ENCODE results near the gene PDLIM7. TPM values are rescaled to one million over a fixed set of nuclear protein-coding genes. Genes with fewer than 3 reads are reported as not detected.
A peak's percentile ranks its signal among the peaks of the same experiment; 100 is the strongest.

The PDLIM7 gene
- total and polyA plus RNA-seq, 2 of the 4 experiments (the other 2 are of a cell fraction), result 70.4 to 534 TPM

- WGBS, 2 experiments (ENCODE audit: extremely low coverage in 2 of 2, insufficient read length in 1 of 2), result 89% methylated on average over 5 of the region's 17 CpGs; no CpG with 5 or more reads in 1 of the 2 experiments
- Histone ChIP-seq H2AK9ac (replicated peaks; ENCODE audit: low read depth, low read length, poor library complexity) (peak overlapping the region; percentile 32), H3K14ac (replicated peaks; ENCODE audit: low read depth, low read length) (no peak overlapping the region), H3K23ac (ENCODE audit: low read depth, low read length) (no peak overlapping the region), H3K18ac (ENCODE audit: low read depth, low read length) (no peak overlapping the region), H3K9me3 (ENCODE audit: control insufficient read depth, insufficient read depth, low read length) (no peaks in the 10 kb centered on the region), H3K56ac (ENCODE audit: extremely low read depth, insufficient read depth, low read length) (no peak overlapping the region), H3K9ac (ENCODE audit: low read depth, low read length) (no peak overlapping the region), H4K20me1 (ENCODE audit: insufficient read depth, low read length) (peaks cover 39% of the 10 kb centered on the region), H3K79me1 (ENCODE audit: low read depth in 1 of 2, low read length in 2 of 2) (0 out of 4 replicates have a peak, but pooled peaks cover 0 to 7% of the 10 kb centered on the region in 2 experiments), H4K5ac (ENCODE audit: low read depth, low read length) (no peak overlapping the region), H3K27ac (ENCODE audit: insufficient read depth, low read length) (no peak overlapping the region), H2BK5ac (ENCODE audit: low read depth, low read length, poor library complexity, severe bottlenecking) (no peak overlapping the region), H3K36me3 (ENCODE audit: control insufficient read depth, insufficient read depth, low read length) (peaks cover 14% of the 10 kb centered on the region), H2BK20ac (ENCODE audit: low read depth, low read length) (no peak overlapping the region), H2BK120ac (ENCODE audit: low read depth, low read length) (no peak overlapping the region), H2AFZ (replicated peaks; ENCODE audit: low read length, poor library complexity) (no peak overlapping the region), H3K27me3 (ENCODE audit: control insufficient read depth, insufficient read depth, low read length) (no peaks in the 10 kb centered on the region), H2AK5ac (ENCODE audit: low read depth, low read length) (no peak overlapping the region), H3K9me1 (ENCODE audit: insufficient read depth, low read length) (no peaks in the 10 kb centered on the region), H2BK15ac (ENCODE audit: low read depth, low read length) (no peak overlapping the region), H3K4ac (ENCODE audit: low read depth, low read length) (no peak overlapping the region), H4K91ac (ENCODE audit: insufficient read depth, low read depth, low read length) (no peak overlapping the region), H3K4me1 (ENCODE audit: control insufficient read depth, insufficient read depth, low read length) (peaks cover 10% of the 10 kb centered on the region), H3K4me2 (ENCODE audit: low read depth, low read length) (no peak overlapping the region), H4K8ac (ENCODE audit: low read depth in 2 of 2, low read length in 2 of 2) (no peak overlapping the region), H3K4me3 (ENCODE audit: insufficient read depth, low read depth, low read length) (no peak overlapping the region)
- DNase-seq, result no peak
- no peak for ATAC-seq (ENCODE audit: low read depth)
- ChIA-PET CTCF (interaction anchor here (0.7 to 5.2 kb wide), 4 partner anchors 49 to 101 kb away, joined by 3 to 44 read pairs (median 3); partner anchors contain the start of gene LMAN2), POLR2A (ENCODE audit: unreplicated experiment) (interaction anchor here (1.2 kb wide), 1 partner anchor 44 kb away, joined by 3 read pairs; no protein-coding TSS in a partner anchor)
- intact Hi-C loops (cut with micrococcal nuclease), result no loop called here
- dilution Hi-C loops (cut with HindIII; ENCODE audit: low sequenced_read_pairs, unreplicated experiment), result no loop called here
- no TSS peak for BruUV-seq (replicated peaks)
- TF ChIP-seq POLR2A (IDR thresholded peaks at IDR 0.05; ENCODE audit: low read depth, low read length) (0 out of 2 replicates have a peak, but pooled peaks have one; percentile 15), RCOR1 (IDR thresholded peaks at IDR 0.05; ENCODE audit: insufficient replicate concordance, low read length) (no peak)
- in situ Hi-C loops (cut with MboI; ENCODE audit: low sequenced_read_pairs), result no loop called here
Observed at GRCh38 chr5:177452688-177453638, 44.4 kb downstream of the PDLIM7 start.

Data from IMR-90 (cell line).